ENCODE measurements around the gene ARHGEF4.

Gene ARHGEF4

GRCh38 chr2:131035112-131035825 lies 198.6 kb downstream of the ARHGEF4 start:
- H3K4me3 ChIP-seq (replicated peaks; ENCODE audit: low read depth, low read length), result no peak overlapping the region
- no peak for TF ChIP-seq CTCF (IDR thresholded peaks at IDR 0.05; ENCODE audit: low read length, missing control alignments)
- DNase-seq (ENCODE audit: low read depth), result no peak

GRCh38 chr2:131035826-131036231 lies 199.1 kb downstream of the ARHGEF4 start:
- DNase-seq (ENCODE audit: low read depth), result no peak
- no peak overlapping the region for H3K4me3 ChIP-seq (replicated peaks; ENCODE audit: low read depth, low read length)

GRCh38 chr2:131036269-131036668 lies 199.6 kb downstream of the ARHGEF4 start:
- no peak for TF ChIP-seq CTCF (IDR thresholded peaks at IDR 0.05; ENCODE audit: low read length, missing control alignments)
- no peak overlapping the region for H3K4me3 ChIP-seq (replicated peaks; ENCODE audit: low read depth, low read length)
- no peak for DNase-seq (ENCODE audit: low read depth)

More at GRCh38 chr2:131035826-131036231, 199.1 kb downstream of the ARHGEF4 start:
- TF ChIP-seq CTCF (IDR thresholded peaks at IDR 0.05; ENCODE audit: low read length, missing control alignments), result no peak

- no peak for DNase-seq (ENCODE audit: low read depth)
- TF ChIP-seq CTCF (IDR thresholded peaks at IDR 0.05; ENCODE audit: low read length, missing control alignments), result no peak
- H3K4me3 ChIP-seq (replicated peaks; ENCODE audit: low read depth, low read length), result no peak overlapping the region
These were observed 200.1 kb downstream of the ARHGEF4 start for GRCh38 chr2:131036696-131037397.

- no peak for TF ChIP-seq CTCF (IDR thresholded peaks at IDR 0.05; ENCODE audit: low read length, missing control alignments)
- no peak overlapping the region for H3K4me3 ChIP-seq (replicated peaks; ENCODE audit: low read depth, low read length)
- no peak for DNase-seq (ENCODE audit: low read depth)
These were observed 200.9 kb downstream of the ARHGEF4 start for GRCh38 chr2:131037398-131038257.

GRCh38 chr2:131038258-131039100 lies 201.8 kb downstream of the ARHGEF4 start:
- no peak overlapping the region for H3K4me3 ChIP-seq (replicated peaks; ENCODE audit: low read depth, low read length)
- DNase-seq (ENCODE audit: low read depth), result no peak
- no peak for TF ChIP-seq CTCF (IDR thresholded peaks at IDR 0.05; ENCODE audit: low read length, missing control alignments)

Measured in fibroblast of pulmonary artery (primary cell).